PC-3 (cell line): ENCODE results near the gene BMPER. TPM values are rescaled to one million over a fixed set of nuclear protein-coding genes. Genes with fewer than 3 reads are reported as not detected.

Experiments used
- ATAC-seq: fragments of 200-7000 bp; cut with Tn5 transposase; 2 replicates; pipeline ENCODE4 v1.9.1; 2020; ENCODE audit warnings: mild to moderate bottlenecking, moderate library complexity
- BruUV-seq: library from RNA; stranded (reverse); fragments of 400-500 nt; replicated peaks from 2 replicates; lab custom pipeline; 2021; lab: Mats Ljungman, UMichigan
- CTCF ChIA-PET: fragments of 300-600 bp; sonication (Branson Sonifier 250); formaldehyde crosslinking; loops from one replicate; lab custom pipeline; 2022; ENCODE audit warnings: antibody characterized with exemption; lab: Charles Lee
- POLR2A ChIA-PET: fragments of 300-600 bp; sonication (Branson Sonifier 250); formaldehyde crosslinking; loops from one replicate; lab custom pipeline; 2022; ENCODE audit warnings: antibody characterized with exemption; ENCODE audit not compliant: unreplicated experiment; lab: Charles Lee
- DNase-seq: peaks from one replicate; pipeline ENCODE4 v3.0.0-alpha.2; 2015
- H2AFZ ChIP-seq: fragments of 300-600 bp; sonication (generic); 2 replicates; pipeline ENCODE4 v1.6.0; 2016; ENCODE audit warnings: antibody characterized with exemption, low read length
- H3F3A ChIP-seq: fragments of 300-600 bp; sonication (generic); one replicate; pipeline ENCODE4 v1.6.0; 2017; ENCODE audit warnings: antibody characterized with exemption, low read length, control low read depth, mild to moderate bottlenecking; ENCODE audit not compliant: unreplicated experiment
- H3K27ac ChIP-seq: fragments of 300-600 bp; sonication (generic); 2 replicates; pipeline ENCODE4 v1.5.1; 2016; ENCODE audit warnings: mild to moderate bottlenecking, low read length
- H3K27me3 ChIP-seq: fragments of 300-600 bp; sonication (generic); 2 replicates; pipeline ENCODE4 v1.6.1; 2016; ENCODE audit warnings: low read length, mixed read lengths
- H3K36me3 ChIP-seq: fragments of 300-600 bp; sonication (generic); 2 replicates; pipeline ENCODE4 v1.6.1; 2016; ENCODE audit warnings: low read depth, mixed run types, low read length, mixed read lengths
- H3K4me1 ChIP-seq: fragments of 300-600 bp; sonication (generic); 2 replicates; pipeline ENCODE4 v1.5.1; 2016; ENCODE audit warnings: low read length; ENCODE audit not compliant: insufficient read depth
- H3K4me2 ChIP-seq: fragments of 300-600 bp; sonication (generic); 2 replicates; pipeline ENCODE4 v1.6.0; 2016; ENCODE audit warnings: low read length
- H3K4me3 ChIP-seq: fragments of 300-600 bp; sonication (generic); 2 replicates; pipeline ENCODE4 v1.5.1; 2016; ENCODE audit warnings: mild to moderate bottlenecking, low read length, mixed read lengths
- H3K79me2 ChIP-seq: fragments of 300-600 bp; sonication (generic); 2 replicates; pipeline ENCODE4 v1.6.1; 2017; ENCODE audit warnings: low read length, mixed read lengths
- H3K9ac ChIP-seq: fragments of 300-600 bp; sonication (generic); 2 replicates; pipeline ENCODE4 v1.6.0; 2016; ENCODE audit warnings: mild to moderate bottlenecking, low read length
- H3K9me2 ChIP-seq: fragments of 300-600 bp; sonication (generic); replicated peaks from 2 replicates; pipeline ENCODE4 v1.6.1; 2016; ENCODE audit warnings: mixed run types, low read length, mixed read lengths
- H3K9me3 ChIP-seq: fragments of 300-600 bp; sonication (generic); 2 replicates; pipeline ENCODE4 v1.6.1; 2016; ENCODE audit warnings: low read length, mixed read lengths
- H4K20me1 ChIP-seq: fragments of 300-600 bp; sonication (generic); 2 replicates; pipeline ENCODE4 v1.6.1; 2016; ENCODE audit warnings: low read length, mixed read lengths
- EZH2 ChIP-seq: fragments of 300-600 bp; sonication (generic); IDR thresholded peaks from one replicate; pipeline ENCODE4 v1.6.1; 2017; ENCODE audit warnings: antibody characterized with exemption, mild to moderate bottlenecking, low read length; ENCODE audit not compliant: unreplicated experiment
- EZH2phosphoT487 ChIP-seq: fragments of 300-600 bp; sonication (generic); IDR thresholded peaks from 2 replicates; pipeline ENCODE4 v1.6.1; 2018; ENCODE audit warnings: mild to moderate bottlenecking, antibody characterized with exemption, low read length, borderline replicate concordance
- intact Hi-C: fragments of 100-400 bp; cut with micrococcal nuclease; formaldehyde crosslinking; loops from 2 replicates; pipeline ENCODE4 v1.9.0; 2023
- total RNA-seq: library from RNA; depleted of rRNA; stranded (reverse); fragments of >200 nt; gene quantifications from 2 replicates; pipeline ENCODE4 v1.2.3, GENCODE V29; 2014
- TF ChIP-seq, protein P1 (sequence below): fragments of 300-600 bp; sonication (generic); conservative IDR thresholded peaks from 2 replicates; pipeline ENCODE4 v1.5.1; 2017; ENCODE audit warnings: antibody characterized with exemption, low read depth, mild to moderate bottlenecking, low read length

Gene BMPER
- total RNA-seq, 1 experiment from 2014 or later: 0.11 TPM

DNA sequence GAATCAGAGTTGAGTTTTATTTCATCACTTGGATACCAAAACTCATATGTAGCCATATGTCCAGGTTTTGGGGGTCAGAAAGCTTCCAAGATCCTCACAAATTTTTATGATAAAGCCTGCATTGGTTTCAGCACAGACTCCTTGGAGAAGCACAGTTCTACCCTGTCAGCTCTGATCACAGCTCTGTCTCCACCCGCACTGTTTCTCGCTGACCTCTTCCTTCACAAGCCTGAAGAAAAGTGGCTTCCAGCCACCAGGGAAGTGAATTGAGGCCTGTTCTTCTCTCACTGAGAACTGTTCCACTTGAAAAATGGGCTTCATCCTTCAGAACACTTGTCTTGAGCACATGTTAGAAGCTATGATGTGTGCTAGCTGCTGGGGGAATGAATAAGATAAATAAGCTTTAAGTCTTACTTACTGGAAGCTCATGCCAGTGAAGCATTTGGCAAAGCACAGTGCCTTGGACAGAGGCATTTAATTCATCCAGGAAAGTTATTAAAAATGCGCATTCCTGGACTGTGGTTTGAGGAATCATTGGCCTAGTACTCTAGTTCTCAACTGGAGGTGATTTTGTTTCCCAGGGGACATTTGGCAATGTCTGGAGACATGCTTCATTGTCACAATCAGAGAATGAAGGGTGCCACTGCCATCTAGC, 133.6 kb downstream of the BMPER start:
- POLR2A ChIA-PET: no interaction called here
- Histone ChIP-seq H3K27ac (no peak overlapping the region), H3K79me2 (no peaks in the 10 kb centered on the region)

GRCh38 chr7:34041707-34042106, 136.4 kb downstream of the BMPER start:
- H3K4me2 ChIP-seq: no peak overlapping the region
- no peaks in the 10 kb centered on the region for H4K20me1 ChIP-seq
- no peak overlapping the region for H3K27ac ChIP-seq
- no peaks in the 10 kb centered on the region for H3K79me2 ChIP-seq
- H3K36me3 ChIP-seq: no peaks in the 10 kb centered on the region
- H3K9me2 ChIP-seq: no peaks in the 10 kb centered on the region
- TF ChIP-seq, protein P1, sequence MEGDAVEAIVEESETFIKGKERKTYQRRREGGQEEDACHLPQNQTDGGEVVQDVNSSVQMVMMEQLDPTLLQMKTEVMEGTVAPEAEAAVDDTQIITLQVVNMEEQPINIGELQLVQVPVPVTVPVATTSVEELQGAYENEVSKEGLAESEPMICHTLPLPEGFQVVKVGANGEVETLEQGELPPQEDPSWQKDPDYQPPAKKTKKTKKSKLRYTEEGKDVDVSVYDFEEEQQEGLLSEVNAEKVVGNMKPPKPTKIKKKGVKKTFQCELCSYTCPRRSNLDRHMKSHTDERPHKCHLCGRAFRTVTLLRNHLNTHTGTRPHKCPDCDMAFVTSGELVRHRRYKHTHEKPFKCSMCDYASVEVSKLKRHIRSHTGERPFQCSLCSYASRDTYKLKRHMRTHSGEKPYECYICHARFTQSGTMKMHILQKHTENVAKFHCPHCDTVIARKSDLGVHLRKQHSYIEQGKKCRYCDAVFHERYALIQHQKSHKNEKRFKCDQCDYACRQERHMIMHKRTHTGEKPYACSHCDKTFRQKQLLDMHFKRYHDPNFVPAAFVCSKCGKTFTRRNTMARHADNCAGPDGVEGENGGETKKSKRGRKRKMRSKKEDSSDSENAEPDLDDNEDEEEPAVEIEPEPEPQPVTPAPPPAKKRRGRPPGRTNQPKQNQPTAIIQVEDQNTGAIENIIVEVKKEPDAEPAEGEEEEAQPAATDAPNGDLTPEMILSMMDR: no peak
- TF ChIP-seq EZH2: no peak
- no peak for TF ChIP-seq EZH2phosphoT487
- DNase-seq (no peak), ATAC-seq (no peak)
- intact Hi-C loops: no loop called here
- no peaks in the 10 kb centered on the region for H3K9me3 ChIP-seq
- CTCF ChIA-PET: no interaction called here
- 0 out of 2 replicates have a peak, but pooled peaks cover 4% of the 10 kb centered on the region for H3K27me3 ChIP-seq
- no peak overlapping the region for H2AFZ ChIP-seq
- no peaks in the 10 kb centered on the region for H3K4me1 ChIP-seq
- H3K9ac ChIP-seq: no peak overlapping the region
- no TSS peak for BruUV-seq
- POLR2A ChIA-PET: interaction anchor here (0.5 kb wide), 1 partner anchor 16 kb away, joined by 5 read pairs; no protein-coding TSS in a partner anchor
- no peak overlapping the region for H3K4me3 ChIP-seq
- no peaks in the 10 kb centered on the region for H3F3A ChIP-seq

More for the DNA sequence above, 133.6 kb downstream of the BMPER start:
- BruUV-seq: no TSS peak
- TF ChIP-seq, protein P1: no peak
- no peak for TF ChIP-seq EZH2phosphoT487
- no peak for TF ChIP-seq EZH2
- Histone ChIP-seq H2AFZ (no peak overlapping the region), H3K4me2 (no peak overlapping the region), H3K27me3 (0 out of 2 replicates have a peak, but pooled peaks cover 4% of the 10 kb centered on the region), H3K9me2 (no peaks in the 10 kb centered on the region), H3K4me1 (no peaks in the 10 kb centered on the region), H3K9ac (no peak overlapping the region), H3K36me3 (no peaks in the 10 kb centered on the region), H3K4me3 (no peak overlapping the region), H3K9me3 (no peaks in the 10 kb centered on the region), H4K20me1 (no peaks in the 10 kb centered on the region), H3F3A (no peaks in the 10 kb centered on the region)
- intact Hi-C loops: no loop called here
- DNase-seq: no peak
- CTCF ChIA-PET: no interaction called here
- no peak for ATAC-seq

- POLR2A ChIA-PET: no interaction called here
Measured at GRCh38 chr7:34042406-34042805, 137.1 kb downstream of the BMPER start.

More at GRCh38 chr7:34042406-34042805, 137.1 kb downstream of the BMPER start:
- intact Hi-C loops: no loop called here
- Histone ChIP-seq H3K4me1 (no peaks in the 10 kb centered on the region), H3K79me2 (no peaks in the 10 kb centered on the region), H3K36me3 (no peaks in the 10 kb centered on the region), H3K9ac (no peak overlapping the region), H4K20me1 (no peaks in the 10 kb centered on the region), H3K9me3 (no peaks in the 10 kb centered on the region), H3K27ac (no peak overlapping the region), H3K9me2 (no peaks in the 10 kb centered on the region), H2AFZ (no peak overlapping the region), H3K27me3 (0 out of 2 replicates have a peak, but pooled peaks cover 3% of the 10 kb centered on the region), H3K4me3 (no peak overlapping the region), H3K4me2 (no peak overlapping the region), H3F3A (no peaks in the 10 kb centered on the region)
- CTCF ChIA-PET: no interaction called here
- DNase-seq (peak; percentile 17), ATAC-seq (no peak)
- no TSS peak for BruUV-seq
- TF ChIP-seq EZH2: no peak
- TF ChIP-seq, protein P1: no peak
- TF ChIP-seq EZH2phosphoT487: no peak
